GM18951 (cell line): Measurements from ENCODE around the gene CHD6.

Experiments
- POLR2A ChIP-seq: IDR thresholded peaks from 4 replicates; pipeline ENCODE4 v1.6.1; 2011; ENCODE audit warnings: mild to moderate bottlenecking; ENCODE audit not compliant: insufficient read length, insufficient read depth; ENCODE audit errors: extremely low read depth
- in situ Hi-C: fragments of 300-500 bp; cut with MboI; formaldehyde crosslinking; loops from one replicate; pipeline ENCODE4 v1.12.0; 2022; ENCODE audit warnings: low sequenced_read_pairs, mixed read lengths, inconsistent platforms; ENCODE audit not compliant: unreplicated experiment

The CHD6 gene

DNA sequence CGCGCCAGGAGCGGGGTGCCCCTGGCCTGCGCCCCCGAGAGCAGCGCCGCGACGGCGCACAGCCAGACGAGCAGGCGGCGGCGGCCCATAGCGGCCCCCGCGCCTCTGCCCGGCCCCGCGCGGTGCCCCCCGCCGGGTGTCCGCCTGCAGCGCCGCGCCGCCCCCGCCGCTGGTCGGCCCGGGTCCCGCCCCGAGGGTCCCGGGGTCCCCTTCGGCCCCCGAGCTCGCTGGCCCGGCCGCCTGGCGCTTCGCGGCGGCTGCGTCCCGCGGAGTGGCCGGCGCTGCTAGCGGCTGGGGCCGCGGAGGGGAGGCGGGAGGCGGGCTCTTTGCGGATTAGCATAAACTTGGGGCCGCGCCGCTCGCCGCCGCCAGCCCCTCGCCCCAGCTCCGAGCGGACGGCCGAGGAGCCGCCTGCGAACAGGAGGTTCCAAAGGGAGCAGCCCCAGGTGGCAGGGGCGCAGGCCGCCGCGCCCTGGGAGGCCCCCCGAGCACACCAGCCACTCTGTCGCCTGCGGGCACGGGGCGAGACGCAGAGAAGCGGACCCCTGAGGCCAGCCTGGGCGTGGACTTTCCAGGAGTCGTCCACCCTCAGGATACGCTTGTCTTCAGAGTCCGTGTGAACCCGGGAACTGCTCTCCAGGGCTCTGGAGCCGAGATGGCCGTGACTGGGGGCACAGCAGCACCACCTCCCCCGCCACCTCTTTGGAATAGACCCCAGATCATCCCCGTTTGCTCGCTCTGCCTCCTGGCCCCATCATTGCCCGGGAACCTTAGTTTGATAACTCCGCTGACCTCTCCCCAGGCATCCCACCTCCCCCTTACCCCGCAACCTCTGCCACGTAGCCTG is 251.4 kb downstream of the CHD6 start, which contains the start of gene EMILIN3:
TSS of gene EMILIN3 (minus strand) at position 273 of the 847 bp plus-strand sequence. CDS start at position 89, 184 bp downstream.
- in situ Hi-C loops: no loop called here
- no peak for TF ChIP-seq POLR2A

DNA sequence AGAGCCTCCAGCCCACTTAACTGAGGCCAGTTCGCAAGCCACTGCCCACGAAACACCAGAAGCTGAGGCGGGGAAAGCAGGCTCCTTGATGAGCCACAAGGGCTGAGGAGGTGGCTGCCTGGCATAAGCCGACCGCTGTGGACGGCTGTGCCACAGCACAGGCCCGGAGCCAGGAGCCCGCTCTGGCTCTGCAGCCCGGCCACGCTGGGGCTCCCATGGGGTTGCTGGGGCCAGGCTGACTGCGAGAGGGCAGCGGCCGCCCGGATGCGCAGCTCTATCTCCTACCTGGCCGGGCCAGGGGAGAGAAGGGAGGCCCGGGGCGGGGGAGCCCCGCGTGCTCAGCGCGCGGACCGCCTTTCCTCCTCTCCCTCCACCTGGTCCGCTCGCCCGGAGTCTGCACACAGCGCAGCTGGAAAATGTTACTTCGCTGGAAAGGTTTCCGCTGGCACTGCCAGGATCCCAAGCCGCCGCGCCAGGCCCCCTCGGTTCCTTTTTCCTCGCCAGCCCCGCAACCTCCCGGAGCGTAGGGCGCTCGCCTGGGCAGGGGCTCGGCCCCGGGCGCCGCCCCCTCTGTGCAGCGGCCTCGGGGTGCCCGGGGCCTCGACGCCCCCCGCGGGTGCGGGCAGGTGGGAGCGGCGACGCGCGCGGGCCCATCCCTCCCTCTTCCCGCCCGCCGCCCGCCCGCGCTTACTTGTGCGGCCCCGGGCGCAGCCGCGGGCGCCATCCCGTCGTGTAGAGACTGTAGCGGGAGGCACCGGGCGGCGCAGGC is 252.2 kb downstream of the CHD6 start:
- in situ Hi-C loops: no loop called here
- no peak for TF ChIP-seq POLR2A

DNA sequence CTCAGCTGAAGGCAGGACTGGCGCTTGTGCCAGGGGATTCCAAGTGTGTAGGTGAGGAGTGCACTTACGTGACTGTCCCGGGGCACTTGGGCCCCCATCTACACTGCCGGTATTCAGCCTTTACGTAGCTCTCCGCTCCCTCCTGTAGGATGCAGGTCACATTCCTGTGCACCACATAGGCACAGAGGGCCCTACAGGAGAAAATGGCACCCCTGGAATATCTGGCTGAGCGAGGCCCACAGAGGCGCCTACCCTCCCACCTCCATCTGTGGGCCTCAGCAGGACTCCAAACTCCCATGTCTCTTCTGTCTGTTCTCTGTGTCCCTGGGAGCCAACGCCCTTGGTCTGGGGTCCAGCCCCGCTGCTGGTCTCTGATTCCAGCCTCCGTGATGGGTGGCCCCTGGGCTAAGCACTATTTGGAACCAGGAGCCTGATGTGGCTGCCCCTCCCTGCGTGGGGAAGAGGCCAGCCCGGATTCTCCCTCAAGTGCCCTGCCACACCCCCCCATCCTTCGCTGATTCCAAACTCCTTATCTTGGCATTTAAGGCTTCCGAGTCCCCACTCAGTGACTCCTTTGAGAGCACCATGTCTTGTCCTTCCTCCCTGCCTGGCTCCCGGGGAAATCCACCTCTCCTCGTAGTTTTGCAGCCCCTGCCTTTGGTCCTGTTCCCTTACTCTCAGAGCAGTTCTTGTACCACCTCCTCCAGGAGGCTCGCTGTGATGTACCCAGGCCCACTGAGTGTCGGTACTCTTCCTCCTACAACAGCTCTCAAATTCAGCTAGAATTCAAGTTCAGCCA is 253.0 kb downstream of the CHD6 start:
- TF ChIP-seq POLR2A: no peak

DNA sequence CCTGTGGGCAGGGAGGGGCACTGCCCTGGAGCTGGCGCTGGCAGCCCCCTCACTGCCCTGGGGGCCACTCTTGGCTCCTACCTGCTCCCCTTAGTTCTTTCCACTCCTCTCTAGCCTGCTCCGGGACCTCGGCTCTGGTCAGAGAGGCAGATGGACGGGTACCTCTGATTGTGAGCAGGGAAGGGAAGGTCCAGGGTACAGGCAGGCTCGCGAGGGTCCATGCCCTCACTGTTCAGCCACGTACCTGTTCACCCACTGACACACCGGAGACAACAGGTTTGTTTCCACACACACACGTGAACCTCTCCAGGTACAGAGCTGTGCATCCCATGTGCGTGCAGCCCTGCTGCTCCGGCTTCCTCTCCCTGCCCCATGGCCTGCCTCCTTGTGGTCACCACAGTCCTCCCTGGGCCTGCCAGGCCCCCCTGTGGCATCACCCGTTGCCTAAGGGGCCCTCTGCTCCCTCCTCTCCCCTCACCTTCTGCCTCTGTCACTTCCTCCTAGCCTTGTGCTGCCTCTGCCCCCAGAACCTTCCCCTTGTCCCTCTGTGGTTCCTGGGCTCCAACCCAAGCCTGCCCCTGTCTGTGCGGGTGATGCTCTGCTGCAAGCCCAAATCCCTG is 253.8 kb downstream of the CHD6 start:
- no peak for TF ChIP-seq POLR2A
- in situ Hi-C loops: no loop called here

More for the DNA sequence above, 253.0 kb downstream of the CHD6 start:
- in situ Hi-C loops: no loop called here

DNA sequence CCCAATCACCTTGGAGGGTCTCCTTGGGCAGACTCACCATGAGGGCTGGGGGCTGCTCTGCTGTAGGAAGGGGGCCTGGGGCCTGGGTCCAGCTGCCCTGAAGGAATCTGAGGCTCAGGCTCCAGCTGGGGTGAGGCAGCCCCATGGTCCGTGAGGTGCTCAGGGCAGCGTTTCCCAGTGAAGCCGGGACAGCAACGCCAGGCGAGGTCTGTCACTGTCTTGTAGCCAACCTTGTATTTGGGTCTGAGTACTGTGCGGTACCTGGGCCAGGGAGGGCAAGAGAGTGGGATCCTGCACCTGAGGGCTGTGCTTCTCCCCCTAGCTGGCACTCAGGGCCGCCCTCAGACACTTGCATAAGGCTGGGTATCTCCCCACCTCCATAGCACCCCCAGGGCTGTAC is 254.6 kb downstream of the CHD6 start:
- no peak for TF ChIP-seq POLR2A
- in situ Hi-C loops: no loop called here

DNA sequence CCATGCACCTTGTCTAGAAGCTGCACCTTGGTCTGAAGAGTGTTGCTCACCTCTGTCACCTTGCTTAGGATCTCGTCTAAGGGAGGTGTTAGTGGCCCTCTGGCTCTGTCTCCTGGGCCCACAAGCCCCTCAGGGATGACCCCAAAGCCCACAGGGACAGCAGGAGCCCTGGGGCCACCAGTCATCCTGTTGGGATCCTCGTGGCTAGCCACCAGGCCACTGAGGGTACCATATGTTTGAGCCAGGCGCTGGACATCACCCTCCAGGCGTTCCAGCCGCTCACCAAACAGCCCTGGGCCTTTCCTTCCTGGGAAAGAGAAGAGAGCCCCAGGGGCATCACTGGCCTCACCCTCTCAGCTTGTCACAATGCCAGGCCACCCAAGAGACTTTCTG is 255.4 kb downstream of the CHD6 start:
- no peak for TF ChIP-seq POLR2A
- in situ Hi-C loops: no loop called here

DNA sequence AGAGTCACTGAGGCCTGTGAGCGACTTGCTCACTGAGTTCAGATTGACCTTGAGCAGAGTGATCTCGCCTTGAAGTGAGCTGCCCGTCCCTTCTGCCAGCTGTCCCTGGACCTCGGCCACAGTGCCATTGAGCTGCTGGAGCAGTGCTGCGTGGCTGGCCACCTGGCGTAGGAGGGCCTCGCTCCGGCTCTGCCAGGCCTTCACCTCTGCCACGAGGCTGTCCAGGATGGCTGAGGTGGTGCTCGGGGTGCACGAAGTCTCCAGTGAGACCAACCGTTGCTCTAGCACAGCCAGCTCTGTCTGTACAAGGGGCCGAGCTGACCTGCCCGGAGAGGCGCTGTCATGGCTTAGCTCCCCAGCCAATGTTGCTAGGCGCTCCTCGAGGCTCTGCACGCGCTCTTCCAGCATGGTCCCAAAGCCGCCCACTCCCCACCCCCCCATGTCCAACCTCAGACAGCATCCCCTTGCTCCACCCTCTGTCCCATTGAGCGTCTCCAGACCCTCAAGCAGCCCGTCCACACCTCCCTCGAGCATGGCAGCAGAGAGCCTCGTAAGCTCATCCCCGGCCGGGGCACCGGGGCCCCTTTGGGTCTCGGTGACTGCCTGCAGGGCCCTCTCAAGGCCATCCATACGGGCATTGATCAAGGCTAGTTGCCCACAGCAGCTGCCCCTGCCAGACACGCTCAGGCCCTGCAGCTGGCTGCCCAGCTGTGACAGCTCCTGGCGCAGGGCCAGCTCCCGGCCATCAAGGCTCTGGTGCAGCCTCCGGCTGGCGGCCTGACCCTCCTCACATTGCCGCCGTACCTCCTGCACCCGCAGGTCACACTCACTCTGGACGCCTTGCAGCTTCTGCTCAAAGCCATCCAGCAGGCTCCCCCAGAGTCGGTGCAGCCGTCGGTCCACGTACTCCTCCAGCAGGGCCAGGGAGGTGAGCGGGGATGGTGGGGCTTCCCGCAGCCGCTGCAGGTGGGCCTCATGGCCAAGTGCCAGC is 256.1 kb downstream of the CHD6 start:
- in situ Hi-C loops: no loop called here
- TF ChIP-seq POLR2A: no peak

DNA sequence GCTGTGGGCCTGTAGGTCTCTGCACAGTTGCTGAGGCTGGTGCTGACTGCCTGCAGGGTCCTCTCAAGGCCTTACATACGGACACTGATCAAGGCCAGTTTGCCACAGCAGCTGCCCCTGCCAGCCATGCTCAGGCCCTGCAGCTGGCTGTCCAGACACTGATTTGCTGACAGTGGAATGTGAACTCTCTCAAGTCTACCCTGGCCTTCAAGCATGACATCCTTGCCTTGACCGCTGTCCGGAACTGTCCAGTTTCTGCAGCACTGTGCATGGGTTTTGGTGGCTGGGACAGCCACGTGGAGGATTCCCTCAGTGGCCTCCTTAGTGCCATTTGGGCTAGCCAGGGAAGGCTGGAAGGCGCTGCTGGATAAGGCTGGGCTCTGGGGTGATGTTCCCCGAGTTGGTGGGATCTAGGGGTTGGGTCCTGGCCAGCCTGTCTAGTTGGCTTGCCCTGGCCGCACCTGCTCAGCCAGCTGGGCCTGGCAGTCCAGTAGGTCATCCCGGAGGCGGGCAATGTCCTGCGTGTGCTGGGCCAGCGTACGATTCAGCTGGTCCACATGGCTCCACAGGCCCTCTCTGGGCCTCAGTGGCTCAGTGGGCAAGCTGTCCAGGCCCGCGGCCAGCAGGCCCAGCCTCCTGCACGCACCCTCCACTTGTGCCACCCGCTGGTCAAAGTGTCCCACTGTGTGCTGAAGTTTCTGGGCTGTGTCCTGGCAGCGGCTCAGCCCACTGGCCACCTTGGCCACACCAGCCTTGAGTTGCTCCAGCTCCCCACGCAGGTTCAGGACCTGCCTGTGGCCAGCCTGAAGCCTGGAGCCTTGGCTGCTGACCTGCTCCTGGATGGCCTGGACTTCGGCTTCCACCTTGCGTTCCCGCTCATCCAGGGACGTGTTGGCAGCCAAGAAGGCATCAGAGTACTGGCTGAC is 257.1 kb downstream of the CHD6 start:
- no peak for TF ChIP-seq POLR2A
- in situ Hi-C loops: no loop called here

DNA sequence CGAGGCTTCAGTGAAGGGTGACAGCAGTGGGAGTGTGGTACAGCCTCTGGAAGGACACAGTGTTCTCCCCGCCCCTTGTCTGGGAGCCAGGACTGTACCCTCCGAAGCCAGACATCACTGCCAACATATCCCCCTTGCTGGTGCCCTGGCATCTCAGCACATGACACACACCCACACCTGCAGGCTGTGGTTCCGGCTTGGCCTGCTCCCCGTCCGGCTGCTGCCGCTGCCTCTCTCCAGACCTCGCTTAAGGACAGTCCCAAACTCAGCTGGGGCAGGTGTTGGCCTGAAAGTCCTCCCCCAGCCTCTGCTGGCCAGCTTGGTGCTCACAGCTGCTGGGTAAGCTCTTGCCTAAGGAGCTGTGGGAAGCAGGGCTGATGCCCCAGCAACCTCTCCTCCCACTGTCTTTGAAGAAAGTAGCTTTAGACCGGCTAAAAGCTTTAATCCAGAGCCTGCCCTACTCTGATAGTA is 258.6 kb downstream of the CHD6 start:
- TF ChIP-seq POLR2A: no peak
- in situ Hi-C loops: no loop called here

DNA sequence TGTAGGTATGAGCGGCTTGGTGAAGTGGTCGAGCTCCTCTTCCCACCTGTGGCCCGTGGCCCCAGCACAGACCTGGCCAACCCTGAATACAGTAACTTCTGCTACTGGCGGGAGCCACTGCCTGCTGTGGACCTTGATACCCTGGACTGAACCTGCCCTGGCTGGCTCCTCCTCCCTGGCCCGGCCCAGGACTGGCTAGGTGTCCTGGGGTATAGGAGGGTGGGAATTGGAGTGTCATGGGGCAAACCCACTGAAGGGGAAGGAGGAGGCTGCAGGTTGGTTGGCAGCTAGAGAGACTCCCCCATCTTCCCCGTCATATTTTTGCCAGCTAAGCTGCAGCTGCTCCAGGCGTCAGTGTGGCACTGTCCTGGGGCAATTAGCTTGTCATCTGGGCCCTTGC is 259.5 kb downstream of the CHD6 start:
- in situ Hi-C loops: no loop called here

DNA sequence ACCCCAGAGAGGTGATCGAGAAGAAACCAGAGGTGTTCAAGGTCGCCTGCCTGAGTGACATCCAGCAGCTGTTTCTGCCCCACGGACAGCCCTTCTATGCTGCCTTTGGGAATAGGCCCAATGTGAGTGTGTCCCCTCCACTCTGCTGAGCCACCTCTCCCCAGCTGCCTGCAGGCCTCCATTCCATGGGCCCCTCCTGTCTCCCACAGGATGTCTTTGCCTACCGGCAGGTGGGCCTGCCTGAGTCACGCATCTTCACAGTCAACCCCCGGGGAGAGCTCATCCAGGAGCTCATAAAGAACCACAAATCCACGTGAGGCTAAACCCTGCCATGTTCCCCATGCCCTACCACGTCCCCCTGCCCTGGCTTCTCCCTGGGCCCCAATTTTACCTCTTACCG is 259.9 kb downstream of the CHD6 start:
- TF ChIP-seq POLR2A: no peak
- in situ Hi-C loops: no loop called here

More for the DNA sequence above, 259.5 kb downstream of the CHD6 start:
- TF ChIP-seq POLR2A: no peak
